ENCODE results near the gene SMIM7. TPM values are rescaled to one million over a fixed set of nuclear protein-coding genes. Genes with fewer than 3 reads are reported as not detected.
"Not testable (repeated sequence)": the region's sequence is repeated elsewhere in the genome, so short reads cannot be mapped to it uniquely, and the experiment has no call there.

SMIM7 gene
- total and polyA plus RNA-seq, 11 donors, result 27.1 to 73.1 (median 45.2) TPM

GRCh38 chr19:16679811-16680210 lies 19.9 kb upstream of the SMIM7 start:
- no peak for ATAC-seq
- no peak for TF ChIP-seq CTCF (IDR thresholded peaks at IDR 0.05)
- no peak for TF ChIP-seq POLR2A (IDR thresholded peaks at IDR 0.05)
- intact Hi-C loops (cut with DNase I), result no loop called here
- WGBS, 4 donors, result 94 to 99% (median 95%) methylated on average over 10 to 11 of the region's 11 CpGs
- no peaks in the 10 kb centered on the region for H3K4me1 ChIP-seq
- H3K9me3 ChIP-seq, result peaks cover 0 to 13% (median 2%) of the 10 kb centered on the region in 12 donors
- H3K36me3 ChIP-seq, result peaks cover 0 to 36% (median 26%) of the 10 kb centered on the region in 9 donors
- DNase-seq, result no peak
- no peak overlapping the region for H3K27ac ChIP-seq
- H3K4me3 ChIP-seq, result no peak overlapping the region
- no peaks in the 10 kb centered on the region for H3K27me3 ChIP-seq

- WGBS, 4 donors, result 89 to 95% (median 95%) methylated on average over 9 of the region's 9 CpGs
- ATAC-seq (no peak), DNase-seq (no peak)
- Histone ChIP-seq H3K4me1 (peaks cover 0 to 3% (median 0%) of the 10 kb centered on the region in 12 donors), H3K27me3 (no peaks in the 10 kb centered on the region), H3K36me3 (peaks cover 0 to 36% (median 26%) of the 10 kb centered on the region in 9 donors), H3K9me3 (peaks cover 0 to 13% (median 2%) of the 10 kb centered on the region in 12 donors), H3K4me3 (no peak overlapping the region), H3K27ac (no peak overlapping the region)
- TF ChIP-seq POLR2A (IDR thresholded peaks at IDR 0.05) (no peak), CTCF (IDR thresholded peaks at IDR 0.05) (no peak)
- intact Hi-C loops (cut with DNase I), result no loop called here
These were observed 18.6 kb upstream of the SMIM7 start for GRCh38 chr19:16678498-16678897.

- no peak overlapping the region for H3K4me3 ChIP-seq
- H3K27ac ChIP-seq, result no peak overlapping the region
- ATAC-seq, result no peak
- no peak for DNase-seq
- intact Hi-C loops (cut with DNase I), result no loop called here
- peaks cover 0 to 24% (median 21%) of the 10 kb centered on the region in 9 donors for H3K36me3 ChIP-seq
- H3K4me1 ChIP-seq, result peaks cover 0 to 7% (median 0%) of the 10 kb centered on the region in 12 donors
- H3K27me3 ChIP-seq, result no peaks in the 10 kb centered on the region
- no peak for TF ChIP-seq POLR2A (IDR thresholded peaks at IDR 0.05)
- TF ChIP-seq CTCF (IDR thresholded peaks at IDR 0.05), result no peak
- H3K9me3 ChIP-seq, result peaks cover 0 to 13% (median 2%) of the 10 kb centered on the region in 12 donors
These were observed 17.1 kb upstream of the SMIM7 start for GRCh38 chr19:16677055-16677454.

GRCh38 chr19:16676101-16676798 lies 16.3 kb upstream of the SMIM7 start:
- no peaks in the 10 kb centered on the region for H3K27me3 ChIP-seq
- intact Hi-C loops (cut with DNase I), result no loop called here
- no peak overlapping the region for H3K4me3 ChIP-seq
- peaks cover 0 to 12% (median 3%) of the 10 kb centered on the region in 12 donors for H3K4me1 ChIP-seq
- H3K36me3 ChIP-seq, result peaks cover 0 to 16% (median 13%) of the 10 kb centered on the region in 9 donors
- TF ChIP-seq POLR2A (IDR thresholded peaks at IDR 0.05) (no peak), CTCF (IDR thresholded peaks at IDR 0.05) (no peak)
- H3K27ac ChIP-seq, result no peak overlapping the region
- DNase-seq, result no peak
- WGBS, 4 donors, result 92 to 94% (median 93%) methylated on average over 15 of the region's 15 CpGs
- no peak for ATAC-seq
- peaks cover 0 to 7% (median 0%) of the 10 kb centered on the region in 12 donors for H3K9me3 ChIP-seq

GRCh38 chr19:16673839-16674238 lies 13.9 kb upstream of the SMIM7 start:
- H3K36me3 ChIP-seq; ATAC-seq; H3K27me3 ChIP-seq; H3K27ac ChIP-seq; H3K9me3 ChIP-seq; intact Hi-C loops (cut with DNase I); DNase-seq; H3K4me3 ChIP-seq: not testable (repeated sequence)
- WGBS, 4 donors, result 84 to 93% (median 89%) methylated on average over 4 of the region's 4 CpGs
- H3K4me1 ChIP-seq, result peaks cover 0 to 16% (median 4%) of the 10 kb centered on the region in 12 donors

Data from heart left ventricle (tissue), 16 donors.